ENCODE measurements around the gene AKR1C2.
"Not testable (repeated sequence)": the region's sequence is repeated elsewhere in the genome, so short reads cannot be mapped to it uniquely, and the experiment has no call there.

Gene AKR1C2

DNA sequence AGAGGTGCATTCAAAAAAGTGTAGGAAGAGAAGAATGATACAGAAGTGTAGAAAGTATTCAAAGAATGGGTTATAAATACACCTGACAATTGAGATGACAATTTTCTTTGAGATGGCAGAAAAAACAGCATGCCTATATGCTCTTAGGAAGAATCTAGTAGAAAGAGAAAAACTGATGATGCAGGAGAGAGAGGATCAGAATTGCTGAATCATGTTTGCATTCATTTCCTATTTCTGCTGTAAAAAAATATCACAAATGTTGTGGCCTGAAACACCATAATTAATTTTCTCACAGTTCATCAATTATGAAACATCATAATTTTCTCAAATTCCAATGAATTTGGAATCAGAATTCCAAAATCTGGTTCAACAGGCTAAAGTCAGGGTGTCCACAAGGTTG, 50.3 kb downstream of the AKR1C2 start:
- no peak for DNase-seq

DNA sequence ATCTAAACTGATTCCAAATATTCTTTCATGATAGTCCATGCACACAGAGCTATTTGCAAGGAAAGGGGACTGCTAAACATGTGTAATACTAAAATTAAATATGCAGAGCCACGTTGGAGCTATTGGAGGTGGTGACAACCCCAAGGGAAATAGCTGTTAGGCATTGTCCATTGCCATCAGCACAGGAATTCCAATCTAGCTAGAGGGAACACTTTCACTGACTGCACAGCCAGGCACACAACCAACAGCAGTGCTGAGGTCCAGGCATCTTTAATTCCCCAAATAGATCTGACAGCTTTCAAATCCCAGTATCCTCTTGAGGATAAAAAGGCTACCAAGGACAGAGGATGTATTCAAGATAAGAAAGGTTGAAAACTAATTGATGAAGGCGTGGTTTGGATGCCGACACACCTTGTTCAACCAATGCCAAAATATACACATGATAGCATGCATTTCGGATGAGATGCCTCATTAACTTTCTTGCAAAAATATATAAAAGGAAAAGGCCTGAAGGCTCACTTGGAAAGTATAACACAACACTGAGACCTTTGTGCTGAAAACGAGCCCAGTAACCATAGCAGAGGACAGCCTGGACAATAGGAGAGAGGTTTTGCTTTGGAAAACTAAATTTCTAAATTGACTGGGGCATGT, 52.0 kb downstream of the AKR1C2 start:
- not testable (repeated sequence) for DNase-seq

DNA sequence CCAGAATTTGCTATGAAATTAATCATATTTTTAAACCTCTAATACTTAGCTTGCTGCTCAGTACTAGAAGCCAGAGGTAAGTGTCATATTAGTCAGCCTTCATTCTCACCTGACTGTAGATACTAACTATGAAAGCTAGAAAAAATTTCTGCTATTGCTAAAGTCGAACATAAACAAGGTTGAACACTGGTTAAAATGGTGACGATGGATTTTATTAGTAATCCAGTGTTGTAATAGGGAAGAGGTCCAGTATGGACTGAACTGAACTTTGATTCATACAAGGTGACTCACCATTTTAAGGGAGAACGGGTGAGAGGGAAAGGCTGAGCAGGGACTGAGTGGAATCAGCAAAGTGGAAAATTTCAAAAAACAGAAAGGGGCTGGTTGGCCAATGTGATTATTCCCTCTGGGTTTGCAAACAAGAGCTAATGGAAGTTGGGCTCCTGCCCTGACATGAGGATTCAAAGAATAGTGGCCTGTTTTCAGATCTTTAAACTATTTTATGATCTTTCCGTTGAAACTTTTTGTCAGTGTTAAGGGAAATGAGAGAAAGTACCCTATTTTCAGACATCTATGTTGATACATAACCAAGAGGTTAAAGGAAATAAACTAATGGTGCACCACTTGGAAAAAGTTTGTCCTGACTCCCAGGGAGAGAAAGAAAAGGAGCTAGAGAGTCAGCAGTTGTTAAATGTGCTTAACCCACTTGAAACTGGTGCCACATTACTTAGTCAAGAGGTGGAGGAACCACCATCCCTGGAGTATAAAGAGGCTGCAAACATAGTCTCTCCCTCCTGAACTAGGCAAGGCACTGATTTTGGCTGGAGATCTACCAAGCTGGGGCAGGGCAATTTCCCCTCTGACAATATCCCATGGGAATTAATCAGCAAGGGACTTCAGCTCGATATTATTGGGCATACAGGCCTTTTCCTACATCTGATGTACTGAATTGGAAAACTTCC, 55.7 kb downstream of the AKR1C2 start:
- no peak for DNase-seq

DNA sequence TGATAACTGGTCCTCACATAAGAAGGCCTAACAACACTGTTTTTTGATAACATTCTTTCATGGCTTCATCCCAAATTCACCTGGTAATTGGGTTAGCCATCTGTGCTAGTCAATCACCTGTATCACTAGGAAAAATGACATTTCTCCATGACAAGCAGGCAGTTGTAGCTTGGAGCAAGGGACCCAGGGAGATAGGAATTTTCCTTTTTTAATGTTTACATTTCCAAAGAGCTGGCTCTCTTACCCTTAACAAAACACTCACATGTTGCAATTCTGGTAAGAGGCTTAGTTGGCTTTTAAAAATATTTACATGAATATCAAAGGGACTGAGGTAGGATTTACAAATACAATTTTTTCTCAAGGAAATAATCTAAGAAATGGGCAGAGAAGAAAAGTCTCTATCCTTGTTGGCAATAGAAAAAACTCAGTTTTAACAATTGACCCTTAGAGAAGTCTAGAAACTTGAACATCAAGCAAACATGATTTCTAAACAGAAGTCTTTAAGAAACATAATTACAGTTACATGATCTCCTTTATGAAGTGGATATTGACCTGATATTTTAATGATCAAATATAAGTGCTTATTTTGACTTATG, 56.5 kb downstream of the AKR1C2 start:
- no peak for DNase-seq

DNA sequence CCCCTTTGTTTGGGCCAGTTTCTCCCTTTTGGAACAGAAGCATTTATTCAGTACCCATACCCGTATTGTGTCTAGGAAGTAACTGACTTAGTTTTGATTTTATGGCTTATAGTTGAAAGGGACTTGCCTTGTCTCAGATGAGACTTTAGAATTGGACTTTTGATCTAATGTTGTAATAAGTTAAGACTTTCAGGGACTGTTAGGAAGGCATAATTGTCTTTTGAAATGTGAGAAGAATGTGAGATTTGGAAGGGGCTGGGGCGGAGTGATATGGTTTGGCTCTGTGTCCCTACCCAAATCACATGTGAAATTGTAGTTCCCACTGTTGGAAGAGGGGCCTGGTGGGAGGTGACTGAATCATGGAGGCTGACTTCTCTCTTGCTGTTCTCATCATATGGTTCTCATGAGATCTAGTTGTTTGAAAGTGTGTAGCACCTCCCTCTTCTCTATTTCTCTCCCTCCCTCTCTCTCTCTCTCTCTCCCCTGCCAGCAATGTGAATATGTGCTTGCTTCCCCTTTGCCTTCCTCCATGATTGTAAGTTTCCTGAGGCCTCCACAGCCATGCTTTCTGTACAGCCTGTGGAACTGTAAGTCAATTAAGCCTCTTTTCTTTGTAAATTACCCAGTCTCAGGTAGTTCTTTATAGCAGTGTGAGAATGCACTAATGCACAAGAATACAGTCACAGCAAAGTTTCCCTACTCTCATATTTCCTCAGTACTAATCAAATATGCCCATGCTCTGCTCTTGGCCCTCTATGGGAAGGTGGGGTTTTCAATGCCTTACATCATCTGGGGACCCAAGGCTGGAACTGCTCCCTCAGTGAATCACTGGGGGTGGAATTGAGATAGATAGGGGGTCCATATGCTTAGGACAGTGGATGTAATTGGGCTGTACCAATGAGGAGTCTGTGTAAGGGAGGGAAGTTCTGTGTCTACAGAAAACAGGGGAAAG, 57.6 kb downstream of the AKR1C2 start:
- no peak for DNase-seq

DNA sequence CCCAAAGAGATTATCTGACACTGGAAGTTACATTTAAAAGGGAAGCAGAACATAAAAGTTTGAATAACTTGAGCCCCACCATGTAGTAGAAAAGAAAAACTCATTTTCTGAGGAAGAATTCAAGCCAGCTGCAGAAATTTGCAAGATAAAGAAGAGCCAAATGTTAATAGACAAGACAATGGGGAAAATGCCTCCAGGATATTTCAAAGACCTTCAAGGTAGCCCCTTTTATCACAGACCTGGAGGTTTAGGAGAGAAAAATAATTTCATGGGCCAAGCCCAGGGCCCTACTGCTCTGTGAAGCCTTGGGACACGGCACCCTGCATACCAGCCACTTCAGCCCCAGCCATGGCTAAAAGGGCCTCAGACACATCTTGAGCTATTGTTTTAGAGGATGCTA, 58.8 kb downstream of the AKR1C2 start:
- DNase-seq, result no peak

DNA sequence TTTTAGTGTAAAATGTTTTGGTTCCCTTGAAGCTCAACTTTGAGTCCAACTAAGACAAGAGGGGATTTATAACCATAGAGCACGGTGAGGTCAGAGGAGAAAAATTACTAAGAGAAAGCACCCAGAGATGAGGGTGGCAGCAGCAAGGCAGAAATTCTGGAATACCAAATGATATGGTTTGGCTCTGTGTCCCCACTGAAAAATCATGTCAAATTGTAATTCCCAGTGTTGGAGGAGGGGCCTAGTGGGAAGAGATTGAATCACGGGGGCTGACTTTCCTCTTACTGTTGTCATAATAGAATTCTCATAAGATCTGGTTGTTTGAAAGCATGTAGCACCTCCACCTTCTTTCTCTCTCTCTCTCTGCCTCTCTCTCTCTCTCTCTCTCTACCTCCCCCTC, 59.8 kb downstream of the AKR1C2 start:
- DNase-seq, result no peak

DNA sequence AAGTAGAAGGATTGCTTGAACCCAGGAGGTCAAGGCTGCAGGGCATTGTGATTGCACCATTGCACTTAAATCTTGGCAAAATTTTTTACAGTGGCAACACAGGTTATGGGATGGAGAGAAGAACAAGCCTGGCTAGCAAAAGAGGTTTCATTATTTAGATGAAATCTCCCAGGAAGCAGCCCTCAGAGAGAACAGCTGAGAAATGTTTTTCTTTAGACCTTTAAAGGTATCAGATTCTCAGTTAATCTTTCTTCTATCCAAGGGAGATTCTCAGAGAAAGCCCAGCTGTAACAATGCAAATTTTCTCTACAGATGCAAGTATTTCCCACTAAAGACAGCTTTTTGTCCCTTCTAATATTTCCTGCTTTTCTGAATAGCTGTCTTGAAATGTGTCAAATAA, 60.2 kb downstream of the AKR1C2 start:
- DNase-seq, result not testable (repeated sequence)

DNA sequence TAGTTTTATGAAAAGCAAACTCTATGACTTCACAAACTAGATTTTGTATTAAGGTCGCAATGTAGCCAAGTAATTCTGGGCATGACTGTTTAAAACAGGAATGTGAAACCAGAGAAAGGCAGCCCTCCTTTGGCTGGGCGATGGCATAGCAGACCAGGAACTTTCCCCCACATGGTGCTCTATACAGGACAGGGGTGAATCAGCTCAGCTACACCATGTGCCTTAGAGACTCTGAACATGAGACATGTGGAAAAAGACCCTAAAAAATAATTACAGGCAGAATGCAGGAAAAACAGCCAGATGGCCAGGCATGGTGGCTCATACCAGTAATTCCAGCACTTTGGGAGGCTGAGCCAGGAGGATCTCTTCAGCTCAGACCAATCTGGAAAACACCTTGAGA, 60.7 kb downstream of the AKR1C2 start:
- DNase-seq, result not testable (repeated sequence)

DNA sequence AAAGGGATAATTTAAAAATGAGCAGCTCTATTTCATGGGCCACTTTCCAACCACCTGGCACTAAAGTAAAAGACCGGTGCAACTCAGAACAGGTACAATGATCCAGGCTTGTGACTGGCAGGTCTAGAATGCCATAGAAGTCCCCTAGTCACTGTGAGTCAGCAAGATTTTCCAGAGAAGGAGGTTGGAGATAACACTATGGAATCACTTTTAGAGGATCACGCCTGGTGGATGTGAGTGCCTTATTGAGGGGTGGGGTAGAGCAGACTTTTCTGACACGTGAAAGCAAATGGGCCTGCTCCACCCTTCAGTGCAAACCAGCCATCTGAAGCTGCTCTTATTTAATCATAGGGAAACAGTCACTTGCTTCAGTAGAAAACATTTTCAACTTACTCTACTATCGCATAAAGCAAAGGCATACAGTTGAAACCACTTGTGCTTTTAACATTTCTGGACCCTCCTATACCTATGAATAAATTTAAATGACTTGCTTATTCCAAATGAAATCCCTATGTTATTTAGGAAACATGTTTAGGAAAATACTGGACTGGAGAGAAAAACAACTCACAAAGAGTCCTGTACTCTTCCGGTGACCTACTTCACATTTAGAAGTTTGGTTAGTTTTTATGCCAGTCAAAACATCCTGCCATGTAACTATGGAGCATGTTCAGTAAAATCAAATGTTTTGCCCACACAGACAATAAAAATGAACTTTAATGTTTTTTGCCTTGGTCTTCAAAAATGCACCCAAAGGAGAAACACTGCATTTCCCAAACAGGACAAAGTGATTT, 61.9 kb downstream of the AKR1C2 start:
- DNase-seq, result no peak

DNA sequence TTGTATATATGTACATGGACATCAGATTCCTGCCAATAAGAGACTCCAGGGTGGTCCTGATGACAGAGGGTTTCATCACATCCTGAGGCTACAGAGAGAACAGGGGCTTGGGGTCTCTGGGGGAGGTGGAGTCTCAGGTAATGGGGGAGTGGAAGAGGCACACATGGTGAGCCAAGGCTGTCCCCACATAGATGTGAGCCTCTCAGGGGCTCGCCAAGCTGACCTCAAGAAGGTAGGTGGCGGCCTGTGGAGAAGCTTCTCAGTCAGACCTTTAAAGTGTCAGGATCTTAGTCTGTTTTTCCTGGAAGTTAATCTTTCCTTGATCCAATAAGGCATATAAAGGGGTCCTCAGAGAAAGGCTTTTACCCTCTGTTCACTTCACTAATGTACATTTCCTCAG, 62.7 kb downstream of the AKR1C2 start:
- not testable (repeated sequence) for DNase-seq

DNA sequence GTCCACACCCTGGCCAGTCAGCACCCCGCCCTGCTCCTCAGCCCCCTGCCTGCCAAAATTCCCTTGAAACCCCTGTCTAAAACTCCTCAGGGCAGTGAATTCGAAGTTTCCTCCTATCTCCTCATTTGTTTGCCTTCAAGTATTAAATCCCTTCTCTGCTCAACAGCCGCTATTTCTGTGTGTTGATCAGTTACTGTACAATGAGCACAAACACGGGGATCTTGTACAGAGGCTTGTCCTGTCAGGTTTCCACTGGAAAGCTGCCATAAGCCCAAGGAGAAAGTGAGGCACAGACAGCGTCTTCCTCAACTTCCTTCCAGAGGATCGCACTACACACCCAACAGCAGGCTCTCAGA, 63.6 kb downstream of the AKR1C2 start:
- not testable (repeated sequence) for DNase-seq

DNA sequence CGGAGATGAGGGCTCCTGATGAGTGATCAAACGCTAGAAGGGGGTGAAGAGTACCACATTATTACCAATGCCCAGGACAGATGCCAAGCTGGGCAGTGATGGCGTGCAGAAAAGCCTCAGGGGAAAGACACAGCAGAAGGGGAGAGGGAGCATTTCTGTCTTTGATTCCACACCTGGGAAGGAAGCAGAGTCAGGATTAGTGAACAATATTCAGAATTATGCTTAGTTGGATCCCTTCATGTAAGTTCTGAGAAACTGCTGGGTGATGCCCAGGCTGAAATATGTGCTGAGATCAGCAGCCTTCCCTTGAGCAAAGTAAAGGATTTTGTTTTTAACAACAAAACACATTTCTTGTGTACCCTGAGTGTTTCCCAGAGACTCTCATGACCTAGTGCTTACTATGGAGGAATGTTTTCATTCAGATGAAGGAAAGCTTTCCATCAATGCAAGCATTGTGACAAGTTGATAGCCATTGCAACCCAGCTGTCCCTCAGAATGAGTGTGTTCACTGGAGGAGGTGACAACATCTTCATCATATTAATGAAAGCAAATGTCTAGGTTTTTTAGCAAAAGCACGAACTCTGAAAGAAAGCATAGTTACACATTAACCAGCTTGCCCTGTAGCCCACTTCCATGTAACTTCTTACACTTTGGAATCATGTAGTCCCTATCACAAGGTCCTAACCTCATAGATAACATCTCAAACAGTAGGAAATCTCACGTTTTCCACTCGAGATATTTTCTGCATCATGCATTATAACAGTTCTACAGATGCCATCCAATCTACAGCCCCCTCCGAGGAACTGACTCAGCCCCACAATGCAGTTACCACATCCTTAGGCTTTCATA, 64.2 kb downstream of the AKR1C2 start:
- DNase-seq, result no peak
